Adipocyte (in vitro differentiated cells): ENCODE measurements around the gene RAB44.

Experiments used
- DNase-seq: peaks from one replicate; pipeline ENCODE4 v3.0.0-alpha.2; 2015; ENCODE audit warnings: low read depth
- H3K27me3 ChIP-seq: replicated peaks from 2 replicates; pipeline ENCODE4 v1.7.0; 2013; ENCODE audit warnings: mild to moderate bottlenecking, low read length, moderate library complexity; ENCODE audit not compliant: control insufficient read depth, insufficient read depth
- H3K36me3 ChIP-seq: 2 replicates; pipeline ENCODE4 v1.7.0; 2013; ENCODE audit warnings: low read length, mild to moderate bottlenecking, moderate library complexity; ENCODE audit not compliant: control insufficient read depth, insufficient read depth, severe bottlenecking
- H3K4me1 ChIP-seq: 2 replicates; pipeline ENCODE4 v1.7.0; 2013; ENCODE audit warnings: mild to moderate bottlenecking, low read length, moderate library complexity; ENCODE audit not compliant: control insufficient read depth, insufficient read depth
- H3K4me3 ChIP-seq: 2 replicates; pipeline ENCODE4 v1.7.0; 2013; ENCODE audit warnings: mild to moderate bottlenecking, low read length, moderate library complexity
- H3K9ac ChIP-seq: 2 replicates; pipeline ENCODE4 v1.7.0; 2013; ENCODE audit warnings: mild to moderate bottlenecking, low read length, moderate library complexity
- H3K9me3 ChIP-seq: 2 replicates; pipeline ENCODE4 v1.7.0; 2013; ENCODE audit warnings: mild to moderate bottlenecking, low read length, moderate library complexity; ENCODE audit not compliant: control insufficient read depth

The RAB44 gene

DNA sequence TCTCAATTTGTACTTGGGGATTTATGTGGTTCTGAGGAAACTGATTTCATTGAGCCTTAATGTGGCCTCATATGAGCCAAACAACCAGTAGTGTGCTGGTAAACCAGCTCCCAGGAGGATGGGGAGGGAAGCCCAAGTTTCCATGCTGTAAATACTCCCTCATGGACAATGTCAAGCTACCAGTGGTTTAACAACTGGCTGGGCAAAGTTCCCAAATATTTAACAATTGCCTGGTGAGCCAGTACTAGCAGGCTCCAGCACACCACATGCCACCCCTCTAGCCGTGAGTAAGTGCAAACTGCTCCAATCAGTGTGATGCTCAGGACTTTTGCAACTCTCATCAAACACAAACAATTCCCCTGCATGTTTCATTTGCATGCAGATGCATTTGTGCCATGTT, 38.4 kb upstream of the RAB44 start:
- Histone ChIP-seq H3K4me1 (peaks cover 41% of the 10 kb centered on the region), H3K27me3 (peaks cover 17% of the 10 kb centered on the region), H3K9ac (no peak overlapping the region), H3K36me3 (no peaks in the 10 kb centered on the region), H3K9me3 (no peaks in the 10 kb centered on the region), H3K4me3 (no peak overlapping the region)
- DNase-seq: peak; percentile 70

DNA sequence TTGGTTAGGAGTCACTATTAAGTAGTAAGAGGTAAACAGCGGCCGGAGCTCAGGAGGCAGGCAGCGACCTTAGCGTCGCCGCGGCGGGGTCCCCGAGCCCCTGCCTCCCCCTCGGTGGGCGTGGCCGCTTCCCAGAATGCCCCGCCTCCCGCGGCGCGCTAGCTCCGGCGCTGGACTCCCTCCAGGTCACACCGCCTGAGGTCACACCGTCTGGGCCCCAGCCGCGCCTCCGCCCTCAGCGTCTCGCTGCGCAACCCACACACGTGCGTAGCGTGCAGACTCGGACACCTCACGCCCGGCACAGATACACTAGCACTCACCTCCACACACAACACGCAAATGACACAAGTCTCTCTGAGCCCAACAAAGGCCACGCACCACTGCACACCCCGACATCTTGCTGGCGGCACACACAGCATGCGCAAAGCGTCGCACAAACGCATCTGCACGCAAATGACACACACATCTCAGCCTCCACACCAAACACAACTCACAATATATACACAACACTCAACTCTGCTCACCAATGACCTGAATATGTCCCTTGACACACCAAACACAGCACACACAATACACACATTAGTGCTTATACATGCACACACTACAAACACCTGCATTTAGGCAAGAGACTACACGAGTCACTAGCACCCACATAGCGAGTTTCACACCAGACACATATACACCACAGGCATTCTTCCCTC, 36.7 kb upstream of the RAB44 start:
- H3K36me3 ChIP-seq: no peaks in the 10 kb centered on the region
- H3K27me3 ChIP-seq: peaks cover 9% of the 10 kb centered on the region
- no peak for DNase-seq
- H3K9me3 ChIP-seq: no peaks in the 10 kb centered on the region
- peaks cover 41% of the 10 kb centered on the region for H3K4me1 ChIP-seq
- peak overlapping the region; percentile 20 for H3K4me3 ChIP-seq
- no peak overlapping the region for H3K9ac ChIP-seq

DNA sequence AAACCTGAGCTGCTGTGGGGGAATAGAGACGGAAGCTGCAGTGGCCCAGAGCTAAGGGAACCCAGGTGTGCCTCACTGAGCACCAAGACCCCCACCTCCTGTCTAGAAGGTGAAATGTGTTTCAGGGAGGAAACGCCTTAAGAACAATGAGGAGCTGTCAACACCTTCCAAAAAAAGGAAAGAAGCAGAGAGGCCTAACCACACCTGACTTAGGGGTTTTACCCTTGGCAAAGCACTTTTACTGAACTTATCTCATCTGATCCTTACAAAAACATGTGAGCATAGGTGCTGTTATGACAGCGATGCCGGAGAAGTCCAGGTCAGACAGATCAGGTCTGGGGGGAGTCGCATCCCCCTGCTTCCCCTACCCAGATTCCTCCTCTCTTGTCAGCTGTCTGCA, 35.2 kb upstream of the RAB44 start:
- no peak overlapping the region for H3K4me3 ChIP-seq
- H3K27me3 ChIP-seq: peaks cover 9% of the 10 kb centered on the region
- no peaks in the 10 kb centered on the region for H3K9me3 ChIP-seq
- H3K4me1 ChIP-seq: peaks cover 55% of the 10 kb centered on the region
- no peak overlapping the region for H3K9ac ChIP-seq
- DNase-seq: no peak
- no peaks in the 10 kb centered on the region for H3K36me3 ChIP-seq

DNA sequence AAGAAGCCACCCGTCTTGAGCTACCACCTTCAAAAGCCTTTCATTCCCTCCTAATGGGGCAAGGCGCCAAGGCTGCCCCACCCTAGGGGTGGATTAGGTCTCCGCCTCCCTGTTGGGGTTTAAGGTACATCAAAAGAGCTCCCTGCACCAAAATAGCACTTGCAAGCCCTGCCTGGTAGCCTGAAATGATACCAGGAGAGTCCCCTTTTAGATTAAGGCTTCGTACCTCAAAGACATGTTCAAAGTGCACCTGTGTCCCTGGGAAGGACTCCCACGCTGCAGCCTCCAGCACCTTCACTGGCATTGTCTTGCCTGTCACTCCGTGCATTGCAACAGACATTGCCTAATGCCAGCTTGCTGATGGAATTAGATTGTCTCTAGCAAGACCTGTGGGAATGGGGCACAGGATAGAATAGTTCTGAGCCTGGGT, 34.8 kb upstream of the RAB44 start:
- Histone ChIP-seq H3K4me3 (no peak overlapping the region), H3K36me3 (no peaks in the 10 kb centered on the region), H3K9ac (no peak overlapping the region), H3K27me3 (peaks cover 9% of the 10 kb centered on the region), H3K9me3 (no peaks in the 10 kb centered on the region), H3K4me1 (peaks cover 57% of the 10 kb centered on the region)
- no peak for DNase-seq

DNA sequence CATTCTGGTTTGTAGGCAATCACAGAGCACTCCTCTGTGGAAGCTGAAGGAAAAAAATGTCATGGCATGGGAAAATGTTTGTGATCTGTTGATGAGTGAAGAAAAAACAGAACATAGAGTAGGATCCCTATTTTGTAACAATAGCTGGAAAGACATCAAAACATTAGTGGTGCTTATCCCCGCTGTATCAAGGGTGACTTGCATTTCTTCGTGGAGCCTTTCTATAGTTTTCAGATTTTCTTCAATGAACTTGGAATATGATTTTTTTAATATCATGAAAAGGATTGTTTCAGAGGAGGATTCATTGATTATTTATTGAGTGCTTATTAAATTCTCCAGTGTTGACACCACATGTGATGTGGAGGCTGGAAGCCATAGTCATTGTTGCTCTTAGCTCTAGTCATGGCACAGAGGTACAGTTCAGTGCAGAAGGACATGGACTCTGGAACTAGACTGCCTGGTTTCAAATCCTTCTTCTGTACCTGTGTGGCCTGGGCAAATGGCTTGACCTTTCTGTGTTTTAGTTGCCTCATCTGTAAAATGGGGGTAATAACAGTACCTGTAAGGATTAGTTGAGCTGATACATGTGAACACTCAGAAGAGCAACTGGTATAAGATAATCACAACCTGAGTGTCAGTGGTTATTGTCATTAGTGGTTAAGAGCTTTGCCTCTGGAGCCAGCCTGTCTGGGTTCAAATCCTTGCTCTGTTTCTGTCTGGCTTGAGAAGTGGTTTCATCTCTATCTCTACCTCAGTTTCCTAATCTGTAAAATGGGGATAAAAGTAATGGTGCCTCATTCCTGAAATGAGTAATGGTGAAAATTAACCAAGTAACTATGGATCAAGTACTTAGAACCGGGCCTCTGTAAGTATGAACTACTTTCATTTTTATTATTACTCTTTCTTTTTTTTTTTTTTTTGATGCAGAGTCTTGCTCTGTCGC, 33.9 kb upstream of the RAB44 start:
- H3K9ac ChIP-seq: no peak overlapping the region
- DNase-seq: no peak
- peaks cover 9% of the 10 kb centered on the region for H3K27me3 ChIP-seq
- H3K36me3 ChIP-seq: no peaks in the 10 kb centered on the region
- no peak overlapping the region for H3K4me3 ChIP-seq
- peaks cover 54% of the 10 kb centered on the region for H3K4me1 ChIP-seq
- no peaks in the 10 kb centered on the region for H3K9me3 ChIP-seq

DNA sequence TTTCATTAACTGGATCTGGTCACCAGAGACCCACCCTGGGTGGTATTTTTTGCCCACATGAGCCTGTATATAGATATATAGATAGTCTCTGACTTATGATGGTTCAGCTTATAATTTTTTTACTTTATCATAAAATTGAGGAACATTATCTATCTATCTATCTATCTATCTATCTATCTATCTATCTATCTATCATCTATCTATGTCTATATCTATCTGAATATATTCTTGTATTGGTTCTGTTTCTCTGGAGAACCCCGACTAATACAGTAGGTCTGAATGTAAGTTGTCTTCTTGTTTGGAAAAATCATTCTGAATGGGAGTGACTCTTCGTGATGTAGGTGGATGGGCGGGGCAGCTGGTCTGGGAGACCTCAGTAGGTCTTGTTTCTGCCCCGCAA, 32.4 kb upstream of the RAB44 start:
- no peak overlapping the region for H3K9ac ChIP-seq
- no peak for DNase-seq
- H3K4me3 ChIP-seq: no peak overlapping the region
- H3K4me1 ChIP-seq: peaks cover 46% of the 10 kb centered on the region
- H3K9me3 ChIP-seq: no peaks in the 10 kb centered on the region
- no peaks in the 10 kb centered on the region for H3K36me3 ChIP-seq
- H3K27me3 ChIP-seq: peaks cover 9% of the 10 kb centered on the region

DNA sequence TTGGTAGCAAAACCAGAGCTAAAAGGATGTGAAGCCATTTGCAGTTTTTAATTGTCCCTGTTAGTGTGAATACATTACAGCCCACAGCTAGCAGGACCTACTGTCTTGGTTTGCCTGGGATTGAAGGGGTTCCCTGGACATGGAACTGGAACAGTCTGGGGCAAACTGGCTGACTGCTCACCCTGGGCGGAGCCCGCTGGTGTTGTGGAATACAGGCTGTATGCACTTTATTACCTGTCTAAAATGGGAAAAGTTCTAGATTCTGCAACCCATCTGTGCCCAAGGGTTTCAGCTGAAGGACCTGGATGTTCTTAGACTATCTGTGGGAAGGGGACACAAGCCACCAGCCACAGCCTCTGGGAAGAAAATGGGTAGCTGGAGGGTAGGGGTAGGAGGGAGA, 31.3 kb upstream of the RAB44 start:
- Histone ChIP-seq H3K36me3 (no peaks in the 10 kb centered on the region), H3K27me3 (peaks cover 4% of the 10 kb centered on the region), H3K9ac (peak overlapping the region; percentile 58), H3K9me3 (no peaks in the 10 kb centered on the region), H3K4me1 (peaks cover 38% of the 10 kb centered on the region), H3K4me3 (peak overlapping the region; percentile 14)
- no peak for DNase-seq

DNA sequence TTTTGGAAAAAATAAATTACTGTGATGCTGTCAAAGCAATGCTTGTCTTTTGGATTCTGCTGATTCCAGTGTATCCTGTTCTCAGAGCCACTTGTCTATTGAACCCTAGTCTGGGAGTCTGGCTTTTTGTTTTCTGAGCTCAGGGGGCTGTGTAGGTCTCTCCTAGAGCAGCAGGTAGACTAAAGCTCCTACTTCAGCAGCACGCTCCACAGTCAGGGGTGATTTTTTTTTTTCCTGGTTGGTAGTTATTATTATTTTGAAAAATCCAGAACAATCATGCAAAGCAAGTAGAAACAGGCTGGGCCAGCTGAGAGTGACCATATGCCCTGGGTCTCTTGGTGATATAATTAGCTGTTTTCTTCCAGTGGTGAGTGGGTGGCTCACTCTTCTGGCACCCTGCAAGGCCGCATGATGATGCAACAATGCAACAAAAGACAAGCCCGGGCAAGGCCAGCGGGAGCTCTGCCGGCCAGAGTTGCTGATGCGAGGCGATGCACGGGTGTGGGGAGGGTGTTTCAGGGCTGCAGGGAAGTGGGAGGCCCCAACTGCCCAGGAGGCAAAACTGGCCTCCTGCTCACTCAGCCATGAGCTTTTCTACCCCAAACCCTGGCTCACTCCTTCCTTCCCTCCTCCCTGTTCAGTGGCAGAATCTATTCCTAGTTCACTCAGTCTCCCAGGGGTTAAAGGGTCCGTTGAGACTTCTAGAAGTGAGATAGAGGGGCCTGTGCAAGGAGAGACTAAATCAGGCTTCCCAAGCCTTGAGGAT, 30.6 kb upstream of the RAB44 start:
- DNase-seq: peak; percentile 93
- peak overlapping the region; percentile 14 for H3K4me3 ChIP-seq
- H3K4me1 ChIP-seq: peaks cover 38% of the 10 kb centered on the region

DNA sequence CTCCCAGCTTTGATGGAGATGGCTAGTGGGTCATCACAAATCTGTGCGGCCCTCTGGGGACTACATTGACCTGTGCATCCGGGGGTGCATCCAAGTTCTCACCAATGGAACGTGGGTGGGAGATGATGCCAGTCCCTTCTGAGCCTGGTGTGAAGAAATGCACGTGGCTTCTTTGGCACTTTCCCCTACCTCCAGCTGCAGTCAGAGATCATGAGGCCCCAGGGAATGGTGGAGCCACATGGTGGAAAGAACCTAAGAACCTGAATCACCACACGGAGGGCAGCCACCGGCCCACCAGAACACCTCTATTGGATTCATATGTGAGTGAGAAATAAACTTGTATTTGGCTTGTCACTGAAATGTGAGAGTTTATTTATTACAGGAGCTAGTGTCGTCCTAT, 29.0 kb upstream of the RAB44 start:
- DNase-seq: no peak
- Histone ChIP-seq H3K9ac (no peak overlapping the region), H3K36me3 (no peaks in the 10 kb centered on the region), H3K27me3 (no peaks in the 10 kb centered on the region), H3K4me3 (no peak overlapping the region), H3K9me3 (no peaks in the 10 kb centered on the region), H3K4me1 (peaks cover 31% of the 10 kb centered on the region)

More for the DNA sequence above, 30.6 kb upstream of the RAB44 start:
- H3K9me3 ChIP-seq: no peaks in the 10 kb centered on the region
- peak overlapping the region; percentile 80 for H3K9ac ChIP-seq
- no peaks in the 10 kb centered on the region for H3K27me3 ChIP-seq
- H3K36me3 ChIP-seq: no peaks in the 10 kb centered on the region

DNA sequence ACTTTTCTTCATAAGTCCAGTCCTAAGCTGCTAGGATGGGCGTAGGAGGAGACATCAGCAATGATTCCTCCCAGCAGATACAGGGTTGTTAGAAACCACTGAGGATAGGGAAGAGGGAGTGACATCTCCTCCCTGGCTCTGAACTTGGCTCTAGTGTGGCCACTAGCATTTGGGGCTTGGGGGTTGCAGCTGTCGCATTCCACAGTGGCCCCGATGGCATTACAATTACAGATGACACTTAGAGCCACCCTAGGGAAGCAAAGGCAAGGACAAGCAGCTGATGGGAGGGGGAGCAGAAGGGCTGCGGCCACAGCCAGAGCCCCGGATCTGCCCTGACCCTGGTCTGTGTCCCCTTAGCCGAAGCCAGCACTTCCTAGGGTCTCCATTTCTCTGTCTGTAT, 28.6 kb upstream of the RAB44 start:
- Histone ChIP-seq H3K4me3 (no peak overlapping the region), H3K9ac (no peak overlapping the region), H3K36me3 (no peaks in the 10 kb centered on the region), H3K27me3 (no peaks in the 10 kb centered on the region), H3K9me3 (no peaks in the 10 kb centered on the region), H3K4me1 (peaks cover 29% of the 10 kb centered on the region)
- DNase-seq: no peak

DNA sequence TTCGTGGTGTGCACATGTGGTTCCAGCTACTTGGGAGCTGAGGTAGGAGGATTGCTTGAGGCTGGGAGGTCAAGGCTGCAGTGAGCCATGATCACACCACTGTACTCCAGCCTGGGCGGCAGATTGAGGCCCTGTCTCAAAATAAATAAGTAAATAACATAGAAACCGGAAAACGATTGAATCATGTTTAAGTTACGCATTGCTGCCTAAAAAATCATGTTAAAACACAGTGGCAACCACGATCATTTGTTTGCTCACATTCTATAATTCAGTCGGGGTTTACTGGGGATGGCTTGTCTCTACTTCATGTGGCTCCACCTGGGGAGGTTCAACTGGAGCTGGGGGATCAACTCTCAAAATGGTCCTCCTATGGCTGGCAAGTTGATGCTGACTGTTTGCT, 27.4 kb upstream of the RAB44 start:
- Histone ChIP-seq H3K27me3 (no peaks in the 10 kb centered on the region), H3K9ac (no peak overlapping the region), H3K9me3 (no peaks in the 10 kb centered on the region), H3K4me3 (no peak overlapping the region), H3K36me3 (no peaks in the 10 kb centered on the region), H3K4me1 (peaks cover 29% of the 10 kb centered on the region)
- no peak for DNase-seq
